LNCaP clone FGC (cell line): Measurements from ENCODE around the gene CRMP1.

Source experiments
- DNase-seq: peaks from one replicate; pipeline ENCODE4 v3.0.0-alpha.2; 2011; ENCODE audit warnings: low read depth
- H3K4me3 ChIP-seq: 2 replicates; pipeline ENCODE4 v1.5.1; 2011; ENCODE audit warnings: mild to moderate bottlenecking, low read depth, low read length, control low read depth
- CTCF ChIP-seq: IDR thresholded peaks from 2 replicates; pipeline ENCODE4 v1.5.1; 2012; ENCODE audit warnings: mild to moderate bottlenecking; ENCODE audit not compliant: control insufficient read depth, insufficient read depth; ENCODE audit errors: extremely low read depth

CRMP1 gene

GRCh38 chr4:5899396-5899795 is 6.5 kb upstream of the CRMP1 start:
- H3K4me3 ChIP-seq, result no peak overlapping the region
- DNase-seq, result no peak
- TF ChIP-seq CTCF, result no peak

- no peak overlapping the region for H3K4me3 ChIP-seq
- DNase-seq, result no peak
- TF ChIP-seq CTCF, result no peak
Measured at GRCh38 chr4:5897674-5898073, 4.8 kb upstream of the CRMP1 start.

GRCh38 chr4:5895287-5895686 is 2.4 kb upstream of the CRMP1 start:
- no peak for DNase-seq
- no peak for TF ChIP-seq CTCF
- H3K4me3 ChIP-seq, result no peak overlapping the region

- no peak for TF ChIP-seq CTCF
- DNase-seq, result no peak
- H3K4me3 ChIP-seq, result no peak overlapping the region
Measured at GRCh38 chr4:5894266-5894665, 1.4 kb upstream of the CRMP1 start.

- DNase-seq, result no peak
- TF ChIP-seq CTCF, result no peak
- no peak overlapping the region for H3K4me3 ChIP-seq
Measured at GRCh38 chr4:5893591-5893990, 705 bp upstream of the CRMP1 start.

- no peak overlapping the region for H3K4me3 ChIP-seq
- DNase-seq, result no peak
Measured at GRCh38 chr4:5892323-5893003, 423 bp downstream of the CRMP1 start.

More at GRCh38 chr4:5892323-5893003, 423 bp downstream of the CRMP1 start:
- no peak for TF ChIP-seq CTCF
